Uterus (tissue), 2 donors: ENCODE measurements around the gene CAMTA1.

Source experiments
- POLR2A ChIP-seq, 2 donors: fragments of 450-650 bp; IDR thresholded peaks; one replicate each; pipeline ENCODE4 v1.6.1; 2016; ENCODE audit warnings: antibody characterized with exemption in 2 of 2, mild to moderate bottlenecking in 1 of 2, moderate library complexity in 1 of 2
- TF ChIP-seq, protein P1 (sequence below), 4 experiments: fragments of 200-600 bp in 2 of 4; fragments of 450-650 bp in 2 of 4; sonication (generic) in 2 of 4; IDR thresholded peaks; one replicate each; pipeline ENCODE4 v1.5.1; 2016 to 2019; ENCODE audit warnings: antibody characterized with exemption in 4 of 4, mild to moderate bottlenecking in 2 of 4, moderate library complexity in 1 of 4

GRCh38 chr1:7572654-7573152, 787.4 kb downstream of the CAMTA1 start:
- TF ChIP-seq, protein P1, sequence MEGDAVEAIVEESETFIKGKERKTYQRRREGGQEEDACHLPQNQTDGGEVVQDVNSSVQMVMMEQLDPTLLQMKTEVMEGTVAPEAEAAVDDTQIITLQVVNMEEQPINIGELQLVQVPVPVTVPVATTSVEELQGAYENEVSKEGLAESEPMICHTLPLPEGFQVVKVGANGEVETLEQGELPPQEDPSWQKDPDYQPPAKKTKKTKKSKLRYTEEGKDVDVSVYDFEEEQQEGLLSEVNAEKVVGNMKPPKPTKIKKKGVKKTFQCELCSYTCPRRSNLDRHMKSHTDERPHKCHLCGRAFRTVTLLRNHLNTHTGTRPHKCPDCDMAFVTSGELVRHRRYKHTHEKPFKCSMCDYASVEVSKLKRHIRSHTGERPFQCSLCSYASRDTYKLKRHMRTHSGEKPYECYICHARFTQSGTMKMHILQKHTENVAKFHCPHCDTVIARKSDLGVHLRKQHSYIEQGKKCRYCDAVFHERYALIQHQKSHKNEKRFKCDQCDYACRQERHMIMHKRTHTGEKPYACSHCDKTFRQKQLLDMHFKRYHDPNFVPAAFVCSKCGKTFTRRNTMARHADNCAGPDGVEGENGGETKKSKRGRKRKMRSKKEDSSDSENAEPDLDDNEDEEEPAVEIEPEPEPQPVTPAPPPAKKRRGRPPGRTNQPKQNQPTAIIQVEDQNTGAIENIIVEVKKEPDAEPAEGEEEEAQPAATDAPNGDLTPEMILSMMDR (IDR thresholded peaks at IDR 0.05), result no peak
- no peak for TF ChIP-seq POLR2A (IDR thresholded peaks at IDR 0.05)
